BJ (cell line): Measurements from ENCODE around the gene PCDHB9. TPM values are rescaled to one million over a fixed set of nuclear protein-coding genes. Genes with fewer than 3 reads are reported as not detected.
"Not testable (repeated sequence)": the region's sequence is repeated elsewhere in the genome, so short reads cannot be mapped to it uniquely, and the experiment has no call there.

Experiments used
- CTCF ChIA-PET: fragments of 350-600 bp; formaldehyde crosslinking; extraction: SDS; loops from one replicate; lab custom pipeline; 2021; ENCODE audit warnings: antibody characterized with exemption, inconsistent platforms; lab: Yijun Ruan, JAX
- POLR2A ChIA-PET: fragments of 300-600 bp; sonication (Branson Sonifier 250); formaldehyde crosslinking; extraction: SDS; loops from one replicate; lab custom pipeline; 2021; ENCODE audit warnings: antibody characterized with exemption; lab: Charles Lee
- DNase-seq: peaks from one replicate; pipeline ENCODE4 v3.0.0-alpha.2; 2011; ENCODE audit warnings: low read depth
- H3K27me3 ChIP-seq: 2 replicates; pipeline ENCODE4 v1.6.0; 2011; ENCODE audit warnings: low read length; ENCODE audit not compliant: control insufficient read depth, insufficient read depth
- H3K36me3 ChIP-seq: 2 replicates; pipeline ENCODE4 v1.5.1; 2011; ENCODE audit warnings: low read length; ENCODE audit not compliant: control insufficient read depth, insufficient read depth
- H3K4me3 ChIP-seq: 2 replicates; pipeline ENCODE4 v1.5.1; 2011; ENCODE audit warnings: low read depth, mild to moderate bottlenecking, control low read depth, low read length
- CTCF ChIP-seq: IDR thresholded peaks from 2 replicates; pipeline ENCODE4 v1.5.1; 2011; ENCODE audit warnings: low read depth, mild to moderate bottlenecking, control low read depth, inconsistent platforms, low read length, moderate library complexity; ENCODE audit not compliant: insufficient read depth
- polyA plus RNA-seq: library from polyadenylated mRNA; depleted of rRNA; stranded (reverse); fragments of >200 nt; gene quantifications from 2 replicates; pipeline ENCODE4 v1.2.3, GENCODE V29; 2011

The PCDHB9 gene
- polyA plus RNA-seq, 1 experiment = 0.49 TPM

- H3K27me3 ChIP-seq, H3K36me3 ChIP-seq, POLR2A ChIA-PET, DNase-seq, H3K4me3 ChIP-seq: not testable (repeated sequence)
- CTCF ChIA-PET = interaction anchor here (1.3 to 1.4 kb wide), 2 partner anchors 9 to 12 kb away, joined by 3 to 4 read pairs; partner anchors contain the start of gene PCDHB14
- TF ChIP-seq CTCF = 0 out of 2 replicates have a peak, but pooled peaks have one; percentile 10
These were observed 26.8 kb downstream of the PCDHB9 start, which contains the start of gene PCDHB13 for GRCh38 chr5:141213656-141214339. Gene PCDHB13 (plus strand): TSS chr5:141213919. CDS start chr5:141214124, 205 bp downstream.

- H3K27me3 ChIP-seq, CTCF ChIA-PET, H3K4me3 ChIP-seq, DNase-seq, H3K36me3 ChIP-seq, POLR2A ChIA-PET: not testable (repeated sequence)
These were observed 27.6 kb downstream of the PCDHB9 start for GRCh38 chr5:141214583-141214982.

- H3K4me3 ChIP-seq, DNase-seq, H3K27me3 ChIP-seq, H3K36me3 ChIP-seq, POLR2A ChIA-PET, CTCF ChIA-PET: not testable (repeated sequence)
These were observed 28.5 kb downstream of the PCDHB9 start for GRCh38 chr5:141215504-141215903.

- POLR2A ChIA-PET, H3K27me3 ChIP-seq, H3K36me3 ChIP-seq, H3K4me3 ChIP-seq, CTCF ChIA-PET, DNase-seq: not testable (repeated sequence)
These were observed 29.1 kb downstream of the PCDHB9 start for GRCh38 chr5:141216035-141216434.

GRCh38 chr5:141223112-141223783, 36.3 kb downstream of the PCDHB9 start, which contains the start of gene PCDHB14:
Gene PCDHB14 (plus strand): TSS chr5:141223343. CDS start chr5:141223506, 163 bp downstream.
- Histone ChIP-seq H3K4me3 (peak within 1 kb of the TSS; percentile 27), H3K27me3 (no peaks in the 10 kb centered on the region), H3K36me3 (no peaks in the 10 kb centered on the region)
- CTCF ChIA-PET = interaction anchor here (0.6 to 2.5 kb wide), 12 partner anchors 10 to 355 kb away, joined by 3 to 15 read pairs (median 4); partner anchors contain the start of genes PCDHB12, PCDHB13, PCDHGA10 and PCDHGB7
- POLR2A ChIA-PET = no interaction called here
- 0 out of 2 replicates have a peak, but pooled peaks have one; percentile 21 for TF ChIP-seq CTCF
- no peak for DNase-seq

- H3K4me3 ChIP-seq, H3K27me3 ChIP-seq, H3K36me3 ChIP-seq, DNase-seq, POLR2A ChIA-PET: not testable (repeated sequence)
- CTCF ChIA-PET = interaction anchor here (0.7 to 2.2 kb wide), 2 partner anchors 9 to 1737 kb away, joined by 3 to 15 read pairs; no protein-coding TSS in a partner anchor
These were observed 37.9 kb downstream of the PCDHB9 start for GRCh38 chr5:141224844-141225243.

- DNase-seq, H3K4me3 ChIP-seq, H3K36me3 ChIP-seq, CTCF ChIA-PET, H3K27me3 ChIP-seq, POLR2A ChIA-PET: not testable (repeated sequence)
These were observed 38.5 kb downstream of the PCDHB9 start for GRCh38 chr5:141225421-141225820.
